Limb (tissue), 2 donors: ENCODE measurements around the gene CPNE7.

ENCODE experiments used
- DNase-seq, 2 donors: peaks; one replicate each; pipeline ENCODE4 v3.0.0-alpha.2; 2016; ENCODE audit errors: extremely low spot score in 2 of 2

The CPNE7 gene

DNA sequence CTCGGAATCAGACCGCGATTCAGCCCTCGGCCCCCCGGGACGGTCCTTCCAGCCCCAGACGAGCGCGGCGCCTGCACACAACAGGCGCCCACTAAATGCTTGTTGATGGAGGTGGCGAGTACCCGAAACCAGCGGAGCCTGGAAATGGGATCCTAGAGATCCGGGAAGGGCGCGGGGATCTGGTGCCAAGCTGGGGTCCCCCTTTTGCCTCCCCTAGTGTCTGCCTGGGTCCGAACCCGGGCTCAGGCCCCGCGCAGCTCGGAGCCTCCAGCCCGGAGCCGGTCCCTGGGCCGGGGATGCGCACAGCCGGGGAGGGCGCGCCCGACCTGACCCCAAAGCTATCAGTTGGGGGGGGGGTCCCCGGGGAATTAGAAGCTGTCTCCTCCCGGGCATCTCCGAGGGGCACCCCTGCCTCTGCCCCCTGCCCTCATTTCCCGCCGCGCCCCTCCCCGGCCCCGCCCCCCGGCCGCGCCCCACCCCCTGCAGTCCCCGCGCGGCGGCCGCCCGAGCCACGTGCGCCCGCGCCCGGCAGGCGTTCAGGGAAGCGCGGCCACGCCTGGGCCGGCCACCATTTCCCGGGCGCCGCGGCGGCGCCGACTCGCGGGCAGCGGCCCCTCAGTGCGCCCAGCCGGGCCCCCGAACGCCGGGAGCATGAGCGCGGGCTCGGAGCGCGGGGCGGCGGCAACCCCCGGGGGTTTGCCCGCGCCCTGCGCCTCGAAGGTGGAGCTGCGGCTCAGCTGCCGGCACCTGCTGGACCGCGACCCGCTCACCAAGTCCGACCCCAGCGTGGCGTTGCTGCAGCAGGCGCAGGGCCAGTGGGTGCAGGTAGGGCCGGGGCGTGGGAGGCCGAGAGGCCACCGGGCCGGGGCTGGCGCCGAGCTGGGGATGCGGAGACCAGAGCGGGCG lies at the start of gene CPNE7:
TSS of gene CPNE7 (plus strand) at position 512 of the 906 bp plus-strand sequence. CDS start at position 652, 140 bp downstream.
- DNase-seq, result peak in 1 of 2 donors; percentile 49

DNA sequence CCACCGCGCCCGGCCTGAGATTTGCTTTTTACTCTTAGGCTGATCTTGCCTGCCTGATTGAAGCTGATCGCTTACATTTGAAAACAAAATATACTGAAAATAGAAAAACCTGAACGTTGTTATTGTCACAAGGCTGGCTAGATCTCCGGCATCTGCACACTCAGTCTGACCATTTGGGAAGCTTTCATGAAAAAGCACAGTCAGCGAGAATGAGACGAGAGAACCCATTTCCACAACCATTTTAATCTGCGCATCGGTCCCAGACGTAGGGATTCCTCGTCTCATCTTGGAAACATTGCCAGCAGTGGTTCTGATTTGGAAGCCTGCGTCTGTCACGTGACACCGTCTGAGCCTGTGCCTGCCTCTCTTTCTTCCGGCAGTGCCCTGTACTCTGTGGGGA lies 46.5 kb upstream of the CPNE7 start:
- DNase-seq, result no peak

DNA sequence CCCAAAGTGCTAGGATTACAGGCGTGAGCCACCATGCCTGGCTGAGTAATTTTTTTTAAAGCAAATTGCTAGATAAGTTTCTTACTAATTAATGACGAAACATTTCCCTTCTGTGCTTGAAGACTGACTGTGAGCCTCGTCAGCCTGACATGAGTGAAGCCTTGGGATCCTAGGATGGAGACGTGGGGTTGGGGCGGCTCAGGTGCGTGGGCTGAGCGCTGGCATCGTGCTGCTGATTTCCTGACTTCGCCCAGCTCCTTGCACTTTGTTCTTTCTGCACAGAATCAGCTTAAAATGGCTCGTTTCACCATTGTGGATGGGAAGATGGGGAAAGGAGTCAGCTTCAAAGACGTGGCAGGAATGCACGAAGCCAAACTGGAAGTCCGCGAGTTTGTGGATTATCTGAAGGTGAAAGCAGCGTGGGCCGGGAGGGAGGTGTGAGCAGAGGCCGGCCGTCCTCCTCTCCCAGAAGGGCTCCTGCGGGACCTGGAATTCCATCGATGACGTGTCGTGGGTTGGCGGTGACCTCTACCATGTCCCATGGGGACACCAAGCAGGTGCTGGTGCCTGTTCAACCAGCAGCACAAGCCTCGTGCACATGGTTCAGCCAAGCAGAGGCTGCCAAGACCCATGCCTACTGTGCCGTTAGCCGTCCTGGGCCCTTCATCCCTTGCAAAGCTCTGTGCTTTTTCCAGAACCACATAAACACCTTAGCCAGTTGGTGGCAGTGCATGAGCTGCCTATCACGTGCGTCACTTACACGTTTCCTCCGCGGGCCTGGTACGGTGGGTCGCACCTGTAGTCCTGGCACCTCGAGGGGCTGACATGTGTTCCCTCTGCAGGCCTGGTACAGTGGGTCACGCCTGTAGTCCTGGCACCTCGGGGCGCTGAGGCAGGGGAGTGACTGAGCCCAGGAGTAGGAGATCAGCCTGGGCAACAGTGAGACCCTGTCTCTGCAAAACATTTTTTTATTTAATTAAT lies 44.9 kb upstream of the CPNE7 start:
- DNase-seq, result no peak

DNA sequence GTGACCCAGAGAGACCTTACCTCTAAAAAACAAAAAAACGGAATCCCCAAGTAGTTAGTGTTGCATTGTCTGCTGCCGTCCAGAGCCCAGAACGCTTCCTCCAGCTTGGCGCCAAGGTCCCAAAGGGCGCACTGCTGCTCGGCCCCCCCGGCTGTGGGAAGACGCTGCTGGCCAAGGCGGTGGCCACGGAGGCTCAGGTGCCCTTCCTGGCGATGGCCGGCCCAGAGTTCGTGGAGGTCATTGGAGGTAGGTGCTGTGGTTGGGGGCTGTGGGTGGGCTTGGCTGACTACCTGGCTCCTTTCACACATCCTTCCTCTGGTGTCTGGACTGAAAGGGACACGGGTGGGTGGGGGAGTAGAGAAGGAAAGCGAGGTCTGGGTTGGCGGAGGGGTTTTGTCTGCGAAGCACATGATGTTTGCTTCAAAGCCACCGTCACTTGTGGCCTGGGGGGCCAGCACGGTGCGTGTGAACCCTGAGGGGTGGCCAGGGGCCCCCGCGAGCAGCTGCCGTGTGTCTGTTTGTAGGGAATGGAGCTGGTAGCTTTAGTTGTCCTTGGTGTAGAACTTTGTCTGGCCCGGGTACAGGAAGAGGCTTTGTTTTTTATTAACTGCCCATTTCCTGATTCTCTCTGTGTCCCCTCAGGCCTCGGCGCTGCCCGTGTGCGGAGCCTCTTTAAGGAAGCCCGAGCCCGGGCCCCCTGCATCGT lies 43.6 kb upstream of the CPNE7 start:
- DNase-seq, result no peak

DNA sequence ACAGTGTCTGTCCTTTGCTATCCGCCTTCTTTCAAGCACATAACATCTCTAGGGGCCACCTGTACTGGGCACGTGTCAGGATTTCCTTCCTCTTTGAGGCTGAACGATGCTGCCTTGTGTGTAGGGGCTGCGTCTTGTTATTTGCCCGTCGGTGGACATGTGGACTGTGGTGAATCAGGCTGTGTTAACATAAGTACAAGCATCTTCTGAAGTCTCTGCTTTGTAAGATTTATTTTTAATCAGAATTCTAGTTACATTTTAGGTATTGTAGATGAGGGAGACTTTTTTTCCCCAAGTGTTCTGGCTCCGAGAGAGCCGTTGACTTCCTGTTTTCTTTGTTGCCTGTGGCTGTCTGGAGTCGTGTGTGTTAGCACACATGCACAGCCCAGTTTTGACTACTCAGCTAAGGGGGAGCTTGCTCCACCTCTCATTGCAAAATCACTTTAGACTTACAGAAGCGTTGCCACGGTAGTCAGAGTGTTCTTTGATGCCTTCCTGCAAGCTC lies 41.3 kb upstream of the CPNE7 start:
- DNase-seq, result no peak

DNA sequence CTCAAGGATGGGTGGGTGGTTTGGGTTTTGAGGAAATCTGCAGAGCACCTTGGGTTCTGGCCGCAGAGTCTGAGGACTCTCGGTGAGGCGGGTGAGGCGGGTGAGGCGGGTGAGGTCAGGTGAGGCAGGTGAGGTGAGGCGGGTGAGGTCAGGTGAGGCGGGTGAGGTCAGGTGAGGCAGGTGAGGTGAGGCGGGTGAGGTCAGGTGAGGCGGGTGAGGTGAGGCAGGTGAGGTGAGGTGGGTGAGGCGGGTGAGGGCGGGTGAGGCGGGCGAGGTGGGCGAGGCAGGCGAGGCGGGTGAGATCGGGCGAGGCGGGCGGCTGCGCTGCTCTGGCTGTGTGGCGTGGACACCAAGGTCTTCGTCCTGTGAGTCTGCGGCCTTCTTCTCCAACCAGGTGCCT lies 39.2 kb upstream of the CPNE7 start:
- DNase-seq, result no peak

DNA sequence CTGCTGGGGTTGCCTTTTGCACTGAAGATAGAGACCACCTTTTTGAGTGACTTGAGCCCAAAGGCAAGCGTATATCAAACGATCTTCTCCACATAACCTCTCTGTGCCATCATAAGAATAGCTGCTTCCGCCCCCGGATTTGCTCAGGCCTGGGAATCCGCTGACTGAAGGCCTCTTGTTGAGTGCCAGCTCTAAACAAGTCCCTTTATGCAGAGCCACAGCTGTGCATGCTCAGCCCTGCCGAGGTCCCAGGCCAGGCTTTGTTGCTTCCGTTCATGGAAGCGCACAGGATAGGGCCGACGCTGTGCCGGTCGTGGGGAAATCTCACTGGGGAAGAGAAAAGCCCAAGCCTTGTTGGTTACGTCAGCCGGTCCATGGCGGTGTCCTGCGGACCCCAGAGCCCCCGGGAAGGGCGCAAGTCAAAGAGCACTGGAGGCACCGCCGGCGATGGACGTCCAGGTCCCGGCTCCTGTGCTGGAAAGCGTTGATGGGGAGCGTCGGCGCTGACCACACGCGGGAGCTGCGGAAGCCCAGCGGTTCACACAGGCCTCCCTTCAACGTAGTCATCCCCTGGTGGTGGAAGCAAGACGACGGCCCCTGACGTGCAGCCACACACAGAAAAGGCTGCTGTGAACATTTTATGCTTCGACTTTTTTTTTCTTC lies 38.5 kb upstream of the CPNE7 start:
- DNase-seq, result no peak

DNA sequence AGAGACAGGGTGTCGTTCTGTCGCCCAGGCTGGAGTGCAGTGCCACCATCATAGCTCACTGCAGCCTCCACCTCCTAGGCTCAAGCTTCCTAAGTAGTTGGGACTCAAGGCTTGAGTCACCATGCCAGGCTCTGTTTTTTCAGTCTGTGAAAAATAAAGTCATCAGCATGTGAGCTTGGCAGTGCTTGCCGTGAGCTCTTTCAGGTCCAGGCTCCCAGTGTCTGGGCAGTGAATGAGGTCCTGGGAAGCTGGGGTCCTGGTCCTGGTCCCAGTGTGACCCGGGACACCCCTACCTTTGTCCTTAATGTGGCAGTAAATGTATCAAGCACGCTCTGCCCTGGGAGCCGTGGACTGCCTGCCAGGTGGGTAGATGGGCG lies 38.0 kb upstream of the CPNE7 start:
- DNase-seq, result no peak

DNA sequence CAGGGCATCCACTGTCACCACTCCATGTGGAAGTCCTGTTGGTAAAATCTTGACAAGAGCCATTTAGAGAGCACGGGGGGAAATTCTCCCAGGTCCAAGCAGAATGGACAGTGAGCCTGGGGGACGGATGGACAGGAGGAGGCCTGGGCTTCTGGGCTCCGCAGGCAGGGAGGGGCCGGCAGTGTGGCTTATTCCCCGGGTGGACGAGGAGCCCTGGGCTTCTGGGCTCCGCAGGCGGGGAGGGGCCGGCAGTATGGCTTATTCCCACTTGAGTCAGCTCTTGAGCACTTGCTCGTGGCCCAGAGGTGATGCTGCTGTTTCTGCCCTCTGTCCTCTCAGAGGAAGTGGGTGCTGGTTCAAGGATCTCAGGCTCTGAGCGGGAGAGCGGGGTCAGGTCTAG lies 37.3 kb upstream of the CPNE7 start:
- no peak for DNase-seq

DNA sequence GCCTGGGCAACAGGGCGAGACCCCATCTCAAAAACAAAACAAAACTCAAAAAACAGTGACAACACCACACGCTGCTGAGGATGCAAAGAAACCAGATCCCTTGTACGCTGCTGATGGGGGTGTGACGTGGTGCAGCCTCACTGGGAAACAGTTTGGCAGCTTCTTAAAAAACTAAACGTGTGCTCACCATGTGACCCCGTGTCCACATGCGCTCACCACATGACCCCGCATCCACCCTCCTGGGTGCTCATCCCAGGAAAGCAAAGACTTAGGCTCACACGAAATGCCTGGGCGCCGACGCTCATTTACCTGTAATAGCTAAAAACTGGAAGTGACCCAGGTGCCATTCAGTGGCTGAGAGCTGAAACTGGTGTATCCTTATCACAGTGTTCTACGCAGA lies 35.0 kb upstream of the CPNE7 start:
- no peak for DNase-seq

DNA sequence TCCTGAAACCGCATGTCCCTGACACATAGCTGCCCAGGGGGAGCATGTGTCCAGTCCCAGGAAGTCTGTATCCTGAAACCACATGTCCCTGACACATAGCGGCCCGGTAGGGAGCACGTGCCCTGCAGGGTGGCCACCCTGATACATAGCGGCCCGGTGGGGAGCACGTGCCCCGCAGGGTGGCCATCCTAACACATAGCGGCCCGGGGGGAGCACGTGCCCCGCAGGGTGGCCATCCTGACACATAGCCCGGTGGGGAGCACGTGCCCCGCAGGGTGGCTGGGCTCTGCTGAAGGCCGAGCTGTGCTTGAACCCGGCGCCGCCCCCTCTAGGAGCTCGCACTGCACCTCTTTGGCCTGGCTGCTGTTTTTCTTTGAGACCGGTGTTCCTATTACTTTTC lies 33.8 kb upstream of the CPNE7 start:
- DNase-seq, result no peak

DNA sequence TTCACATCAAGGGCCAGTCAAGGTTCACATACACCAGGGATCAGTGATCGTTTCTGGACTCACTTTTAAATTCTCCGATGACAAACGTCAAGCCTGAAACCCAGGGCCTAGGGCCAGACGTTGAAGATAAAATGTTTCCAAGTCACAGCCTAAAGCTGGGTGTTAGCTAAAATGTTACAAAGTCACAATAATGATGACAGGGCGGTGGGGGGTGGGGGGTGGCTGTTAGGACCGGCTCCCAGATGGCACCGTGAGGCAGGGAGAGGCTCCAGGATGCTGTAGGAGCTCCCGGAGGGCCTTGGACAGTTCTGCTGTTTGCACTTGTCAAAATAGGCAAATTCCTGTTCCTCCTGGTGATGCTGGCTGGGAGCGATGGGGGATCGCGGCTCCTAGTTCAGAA lies 31.4 kb upstream of the CPNE7 start:
- DNase-seq, result no peak

DNA sequence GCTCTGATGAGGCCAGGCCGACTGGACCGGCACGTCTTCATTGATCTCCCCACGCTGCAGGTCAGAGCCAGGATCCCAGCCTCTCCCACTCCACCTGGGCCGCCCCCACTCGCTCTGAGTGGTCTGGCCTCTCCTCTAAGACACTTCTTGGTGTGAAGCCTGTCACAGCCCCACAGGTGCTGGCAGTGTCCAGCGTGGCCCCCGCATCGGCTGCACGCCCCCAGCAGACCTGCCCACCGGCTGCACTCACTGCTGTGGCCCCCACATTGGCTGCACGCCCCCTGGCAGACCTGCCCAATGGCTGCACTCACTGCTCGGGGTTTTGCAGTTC lies 30.9 kb upstream of the CPNE7 start:
- DNase-seq, result no peak

DNA sequence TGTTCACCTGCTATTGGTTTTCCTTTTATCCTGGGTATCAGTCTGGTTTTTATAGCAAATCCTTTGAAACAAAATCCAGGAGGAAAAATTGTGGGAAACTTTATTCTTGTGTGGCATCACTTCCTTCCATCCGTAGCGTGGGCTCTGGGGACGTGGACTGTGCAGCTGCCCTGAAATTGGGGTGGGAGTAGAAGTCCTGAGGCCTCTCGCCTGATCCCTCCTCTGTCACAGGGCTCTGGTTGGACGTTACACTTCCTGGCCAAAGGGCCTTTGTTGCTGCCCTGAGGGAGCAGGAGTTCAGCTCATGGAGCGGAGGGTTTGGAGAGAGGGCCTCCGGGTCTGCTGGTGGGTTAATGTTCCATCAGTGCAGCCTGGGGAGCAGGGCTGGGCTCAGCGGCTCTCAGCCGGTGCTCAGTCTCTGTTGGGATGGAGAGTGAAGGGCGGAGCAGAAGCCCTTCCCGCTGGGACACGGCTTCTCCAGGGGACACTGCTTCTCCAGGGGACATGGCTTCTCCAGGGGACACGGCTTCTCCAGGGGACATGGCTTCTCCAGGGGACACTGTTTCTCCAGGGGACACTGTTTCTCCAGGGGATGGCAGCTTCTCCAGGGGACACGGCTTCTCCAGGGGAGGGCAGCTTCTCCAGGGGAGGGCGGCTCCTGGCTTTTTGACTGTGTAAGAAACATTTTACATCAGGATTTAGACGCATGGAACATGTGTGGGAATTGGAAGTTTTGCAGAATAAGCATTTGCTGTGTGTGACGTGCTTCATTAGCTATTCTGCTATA lies 30.3 kb upstream of the CPNE7 start:
- no peak for DNase-seq

DNA sequence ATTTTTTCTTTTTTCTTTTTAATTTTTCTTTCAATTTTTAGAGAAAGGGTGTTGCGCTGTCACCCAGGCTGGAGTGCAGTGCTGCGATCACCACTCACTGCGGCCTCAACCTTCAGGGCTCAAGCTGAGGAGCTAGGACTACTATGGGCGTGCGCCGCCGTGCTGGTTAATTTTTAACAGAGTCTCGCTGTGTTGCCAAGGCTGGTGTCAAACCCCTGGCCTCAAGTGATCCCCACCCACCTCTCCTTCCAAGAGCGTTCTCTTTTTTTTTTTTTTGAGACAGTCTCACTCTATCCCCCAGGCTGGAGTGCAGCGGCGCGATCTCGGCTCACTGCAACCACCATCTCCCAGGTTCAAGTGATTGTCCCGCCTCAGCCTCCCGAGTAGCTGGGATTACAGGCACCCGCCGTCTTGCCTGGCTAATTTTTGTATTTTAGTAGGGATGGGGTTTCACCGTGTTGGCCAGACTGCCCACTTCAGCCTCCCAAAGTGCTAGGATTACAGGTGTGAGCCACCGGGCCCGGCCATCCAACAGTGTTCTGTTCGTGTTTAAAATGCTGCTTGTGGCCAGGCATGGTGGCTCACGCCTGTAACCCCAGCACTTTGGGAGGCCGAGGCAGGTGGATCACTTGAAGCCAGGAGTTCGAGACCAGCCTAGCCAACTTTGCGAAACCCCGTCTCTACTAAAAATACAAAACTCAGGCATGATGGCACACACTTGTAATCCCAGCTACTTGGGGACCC lies 29.6 kb upstream of the CPNE7 start:
- DNase-seq, result no peak

DNA sequence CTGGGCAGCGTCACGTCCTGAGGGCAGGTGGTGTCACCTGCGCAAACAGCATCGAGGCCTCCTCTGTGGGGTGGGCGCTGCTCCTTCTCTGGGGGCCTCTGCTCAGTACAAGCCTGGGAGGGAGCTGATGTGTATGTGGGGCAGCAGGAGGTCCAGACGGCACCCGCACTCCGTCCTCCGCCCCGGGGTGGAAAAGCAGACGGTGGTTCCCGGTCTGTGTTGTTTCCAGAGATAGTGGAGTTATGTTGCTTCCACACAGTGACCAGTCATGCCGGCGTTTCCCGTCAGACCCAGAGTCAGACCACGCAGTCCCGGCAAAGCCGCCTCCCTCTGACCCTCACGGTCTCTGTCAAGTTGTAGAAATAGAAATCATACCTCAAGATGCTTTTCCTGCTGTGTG lies 28.8 kb upstream of the CPNE7 start:
- DNase-seq, result no peak

DNA sequence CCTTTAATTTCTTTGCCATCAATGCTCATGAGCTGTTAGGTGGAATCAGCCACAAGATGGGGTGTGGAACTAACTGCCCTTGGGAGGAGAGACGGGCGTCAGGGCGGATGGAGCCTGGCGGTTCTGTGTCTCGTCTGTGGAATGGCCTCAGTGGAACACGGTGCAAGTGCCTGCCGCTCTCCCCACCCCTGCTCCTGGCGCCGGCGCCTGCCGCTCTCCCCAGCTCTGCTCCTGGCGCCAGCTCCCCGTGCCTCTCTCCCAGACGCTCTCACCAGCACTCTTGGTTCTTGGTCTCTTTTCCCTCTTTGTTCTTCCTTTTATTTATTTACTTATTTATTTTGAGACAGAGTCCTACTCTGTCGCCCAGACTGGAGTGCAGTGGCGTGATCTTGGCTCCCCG lies 28.3 kb upstream of the CPNE7 start:
- no peak for DNase-seq

DNA sequence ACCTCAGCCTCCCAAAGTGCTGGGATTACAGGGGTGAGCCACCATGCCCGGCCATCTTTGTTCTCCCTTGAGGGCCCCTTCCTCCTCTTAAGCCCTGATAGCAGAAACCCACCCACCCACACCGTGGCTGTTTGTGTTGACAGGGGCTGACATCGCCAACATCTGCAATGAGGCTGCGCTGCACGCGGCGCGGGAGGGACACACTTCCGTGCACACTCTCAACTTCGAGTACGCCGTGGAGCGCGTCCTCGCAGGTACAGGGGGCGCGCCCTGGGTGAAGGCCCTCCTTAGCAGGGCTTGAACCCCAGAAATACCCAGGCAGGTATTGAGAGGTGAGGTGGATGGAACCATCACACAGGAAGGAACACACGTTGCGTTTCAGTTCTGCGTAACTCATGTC lies 27.7 kb upstream of the CPNE7 start:
- DNase-seq, result no peak

DNA sequence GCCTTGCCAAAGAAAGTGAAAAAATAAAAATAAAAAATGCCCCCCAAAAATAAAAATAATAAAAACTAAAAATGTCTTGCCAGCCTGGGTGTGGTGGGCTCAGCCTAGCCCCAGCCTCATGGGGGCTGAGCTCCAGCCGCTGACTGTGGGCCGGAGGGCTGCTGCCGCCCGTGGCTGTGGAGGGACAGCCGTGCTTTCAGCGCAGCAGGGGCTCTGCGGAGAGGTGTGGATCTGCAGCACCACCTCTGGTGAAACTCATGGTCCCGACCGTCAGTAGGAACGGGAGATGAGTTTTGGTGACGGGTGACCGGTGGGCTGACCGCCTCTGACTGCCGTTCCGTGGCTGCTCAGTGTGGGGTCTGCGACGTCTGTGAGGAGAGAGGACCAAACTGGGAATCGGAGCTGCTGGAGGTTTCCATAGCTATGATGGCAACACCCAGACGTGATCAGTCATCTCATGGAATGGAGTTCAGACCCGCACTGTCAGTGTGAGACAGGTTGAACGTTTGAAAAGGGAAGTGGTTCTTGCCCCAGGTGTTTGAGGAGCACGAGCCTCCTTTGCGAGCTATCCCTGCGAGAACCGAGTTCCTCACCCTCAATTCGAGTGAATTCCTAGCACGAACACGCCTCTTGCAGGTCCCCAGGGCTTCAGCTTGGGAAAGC lies 27.1 kb upstream of the CPNE7 start:
- DNase-seq, result no peak
